DND-41 (cell line): Measurements from ENCODE around the gene MTMR4.

Experiments
- CTCF ChIP-seq: IDR thresholded peaks from 2 replicates; pipeline ENCODE4 v1.5.1; 2012; ENCODE audit warnings: borderline replicate concordance, low read length, moderate library complexity, mild to moderate bottlenecking; ENCODE audit not compliant: poor library complexity, severe bottlenecking; ENCODE audit errors: extremely low read depth
- EZH2 ChIP-seq: IDR thresholded peaks from 3 replicates; pipeline ENCODE4 v1.6.1; 2012; ENCODE audit warnings: borderline replicate concordance, low read depth, mild to moderate bottlenecking, moderate library complexity, low read length, inconsistent platforms; ENCODE audit not compliant: severe bottlenecking

GRCh38 chr17:58513965-58514769 lies at the start of gene MTMR4:
- no peak for TF ChIP-seq CTCF
- TF ChIP-seq EZH2: no peak
